NOMO-1 (cell line): ENCODE data around the gene MTRFR.
"Not testable (repeated sequence)": the region's sequence is repeated elsewhere in the genome, so short reads cannot be mapped to it uniquely, and the experiment has no call there.

Experiments used
- DNase-seq, 2 experiments: peaks; one replicate each; lab custom pipeline; 2025; ENCODE audit not compliant: unreplicated experiment in 2 of 2; lab: John Stamatoyannopoulos, UW

MTRFR gene

GRCh38 chr12:123248996-123249741 is 15.9 kb downstream of the MTRFR start:
- not testable (repeated sequence) for DNase-seq

- DNase-seq: no peak
Observed at GRCh38 chr12:123250471-123251383, 17.5 kb downstream of the MTRFR start.

GRCh38 chr12:123251403-123252076 is 18.3 kb downstream of the MTRFR start:
- DNase-seq: no peak

- DNase-seq: not testable (repeated sequence)
Observed at GRCh38 chr12:123252365-123252764, 19.1 kb downstream of the MTRFR start.

- DNase-seq: no peak
Observed at GRCh38 chr12:123253641-123254459, 20.6 kb downstream of the MTRFR start.

GRCh38 chr12:123254853-123255446 is 21.7 kb downstream of the MTRFR start:
- DNase-seq: no peak

- DNase-seq: no peak
Observed at GRCh38 chr12:123258593-123258992, 25.4 kb downstream of the MTRFR start.

GRCh38 chr12:123260081-123260480 is 26.8 kb downstream of the MTRFR start:
- no peak for DNase-seq

- no peak for DNase-seq
Observed at GRCh38 chr12:123261196-123261595, 28.0 kb downstream of the MTRFR start.

GRCh38 chr12:123263196-123263817 is 30.1 kb downstream of the MTRFR start:
- no peak for DNase-seq

- no peak for DNase-seq
Observed at GRCh38 chr12:123264642-123265041, 31.4 kb downstream of the MTRFR start.

- no peak for DNase-seq
Observed at GRCh38 chr12:123265851-123266678, 32.8 kb downstream of the MTRFR start.

- DNase-seq: no peak
Observed at GRCh38 chr12:123266679-123267277, 33.5 kb downstream of the MTRFR start.

- no peak for DNase-seq
Observed at GRCh38 chr12:123267335-123267920, 34.2 kb downstream of the MTRFR start.

GRCh38 chr12:123267991-123268843 is 35.0 kb downstream of the MTRFR start:
- DNase-seq: peak; percentile 14 to 49

- no peak for DNase-seq
Observed at GRCh38 chr12:123268850-123269249, 35.6 kb downstream of the MTRFR start.

GRCh38 chr12:123269395-123269892 is 36.2 kb downstream of the MTRFR start:
- DNase-seq: no peak
